Peyer's patch (tissue), 4 donors: ENCODE results near the gene NPFFR1. TPM values are rescaled to one million over a fixed set of nuclear protein-coding genes. Genes with fewer than 3 reads are reported as not detected.

Experiments used
- DNase-seq, 3 donors: peaks; one replicate each; pipeline ENCODE4 v3.0.0-alpha.2; 2017 to 2019
- H3K27ac ChIP-seq, 4 donors: fragments of 200-600 bp; sonication (generic); one replicate each; pipeline ENCODE4 v1.5.1; 2016 to 2019
- H3K27me3 ChIP-seq, 2 donors: fragments of 200-600 bp; sonication (generic); one replicate each; pipeline ENCODE4 v1.5.1; 2019
- H3K36me3 ChIP-seq, 3 donors: fragments of 200-600 bp; sonication (generic); one replicate each; pipeline ENCODE4 v1.5.1; 2016 to 2019
- H3K4me1 ChIP-seq, 4 donors: fragments of 200-600 bp; sonication (generic); one replicate each; pipeline ENCODE4 v1.5.1; 2016 to 2019
- H3K4me3 ChIP-seq, 4 donors: fragments of 200-600 bp; sonication (generic); 1 replicate in 3 of 4; 2 replicates in 1 of 4; pipeline ENCODE4 v1.5.1; 2016 to 2019; ENCODE audit warnings: mild to moderate bottlenecking in 1 of 4
- H3K9me3 ChIP-seq, 4 donors: fragments of 200-600 bp; sonication (generic); one replicate each; pipeline ENCODE4 v1.5.1; 2016 to 2019; ENCODE audit warnings: mild to moderate bottlenecking in 1 of 4
- CTCF ChIP-seq, 6 experiments: fragments of 450-650 bp in 4 of 6; fragments of 200-600 bp in 2 of 6; sonication (generic) in 1 of 6; IDR thresholded peaks; one replicate each; pipeline ENCODE4 v1.5.1; 2017 to 2019; ENCODE audit warnings: antibody characterized with exemption in 6 of 6, mild to moderate bottlenecking in 3 of 6, moderate library complexity in 1 of 6
- POLR2A ChIP-seq, 2 donors: fragments of 450-650 bp; IDR thresholded peaks; one replicate each; pipeline ENCODE4 v1.5.1; 2017; ENCODE audit warnings: antibody characterized with exemption in 2 of 2, mild to moderate bottlenecking in 2 of 2, moderate library complexity in 2 of 2
- total RNA-seq, 4 donors: library from RNA; depleted of rRNA; stranded (reverse); fragments of >200 nt; gene quantifications; one replicate each; pipeline ENCODE4 v1.1.0, GENCODE V29; 2016

Gene NPFFR1
- total RNA-seq, 4 donors from 2014 or later: not detected

DNA sequence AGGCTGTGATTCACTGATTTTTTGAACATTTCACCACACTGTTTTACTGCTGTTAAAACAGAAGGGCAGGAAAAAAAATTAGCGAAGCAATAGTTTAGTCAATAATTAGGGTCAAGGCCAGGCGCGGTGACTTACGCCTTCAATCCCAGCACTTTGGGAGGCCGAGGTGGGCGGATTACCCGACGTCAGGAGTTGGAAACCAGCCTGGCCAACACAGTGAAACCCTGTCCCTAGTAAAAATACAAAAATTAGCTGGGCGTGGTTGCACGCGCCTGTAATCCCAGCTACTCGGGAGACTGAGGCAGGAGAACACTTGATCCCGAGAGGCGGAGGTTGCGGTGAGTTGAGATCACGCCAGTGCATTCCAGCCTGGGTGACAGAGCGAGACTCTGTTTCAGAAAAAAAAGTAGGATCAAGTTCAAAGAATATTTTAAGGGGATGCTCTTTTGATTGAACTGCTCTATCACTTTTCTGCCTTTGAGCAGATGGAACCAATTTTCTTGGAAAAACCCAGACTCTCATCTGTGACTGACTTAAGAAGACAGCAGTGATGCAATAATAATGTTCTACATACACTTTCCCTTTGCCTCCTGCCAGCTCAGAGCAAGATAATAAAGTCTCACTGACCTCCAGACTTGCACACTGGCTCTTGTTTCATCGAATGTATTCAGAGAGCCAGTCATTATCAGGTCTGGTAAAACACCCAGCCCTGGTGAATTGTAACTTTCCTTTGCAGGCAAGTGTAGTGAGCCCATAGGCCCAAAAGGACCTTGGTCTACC is 48.9 kb downstream of the NPFFR1 start:
- Histone ChIP-seq H3K9me3 (no peaks in the 10 kb centered on the region), H3K27ac (peak overlapping the region in 2 of 4 donors; percentile 90 to 95), H3K4me3 (no peak overlapping the region), H3K27me3 (no peaks in the 10 kb centered on the region), H3K4me1 (peaks cover 0 to 16% (median 0%) of the 10 kb centered on the region in 4 donors), H3K36me3 (no peaks in the 10 kb centered on the region)
- TF ChIP-seq CTCF (IDR thresholded peaks at IDR 0.05) (no peak), POLR2A (IDR thresholded peaks at IDR 0.05) (no peak)
- DNase-seq: no peak

DNA sequence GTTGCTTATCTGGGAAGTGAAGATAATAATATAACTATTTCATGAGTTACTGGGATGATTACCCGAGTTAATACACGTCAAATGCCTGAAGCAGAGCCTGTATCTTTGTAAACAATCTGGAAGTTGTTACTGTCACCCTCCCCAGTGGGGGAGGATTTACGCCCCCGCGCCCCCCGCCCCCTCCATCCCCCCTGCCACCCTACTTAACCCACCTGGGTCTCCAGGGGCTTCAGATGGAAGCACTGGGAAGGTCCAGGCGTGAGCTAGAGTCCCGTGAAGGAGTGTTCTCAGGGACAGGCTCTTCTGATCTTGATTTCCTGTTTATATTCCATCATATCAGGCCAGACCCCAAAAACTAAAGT is 49.9 kb downstream of the NPFFR1 start:
- peak overlapping the region; percentile 71 to 89 (median 82) for H3K4me3 ChIP-seq
- peaks cover 0 to 24% (median 0%) of the 10 kb centered on the region in 4 donors for H3K4me1 ChIP-seq
- no peak for TF ChIP-seq CTCF (IDR thresholded peaks at IDR 0.05)
- no peaks in the 10 kb centered on the region for H3K9me3 ChIP-seq
- H3K27me3 ChIP-seq: no peaks in the 10 kb centered on the region
- no peaks in the 10 kb centered on the region for H3K36me3 ChIP-seq
- peak overlapping the region; percentile 80 to 95 (median 88) for H3K27ac ChIP-seq
- DNase-seq: peak in 1 of 3 donors; percentile 51

DNA sequence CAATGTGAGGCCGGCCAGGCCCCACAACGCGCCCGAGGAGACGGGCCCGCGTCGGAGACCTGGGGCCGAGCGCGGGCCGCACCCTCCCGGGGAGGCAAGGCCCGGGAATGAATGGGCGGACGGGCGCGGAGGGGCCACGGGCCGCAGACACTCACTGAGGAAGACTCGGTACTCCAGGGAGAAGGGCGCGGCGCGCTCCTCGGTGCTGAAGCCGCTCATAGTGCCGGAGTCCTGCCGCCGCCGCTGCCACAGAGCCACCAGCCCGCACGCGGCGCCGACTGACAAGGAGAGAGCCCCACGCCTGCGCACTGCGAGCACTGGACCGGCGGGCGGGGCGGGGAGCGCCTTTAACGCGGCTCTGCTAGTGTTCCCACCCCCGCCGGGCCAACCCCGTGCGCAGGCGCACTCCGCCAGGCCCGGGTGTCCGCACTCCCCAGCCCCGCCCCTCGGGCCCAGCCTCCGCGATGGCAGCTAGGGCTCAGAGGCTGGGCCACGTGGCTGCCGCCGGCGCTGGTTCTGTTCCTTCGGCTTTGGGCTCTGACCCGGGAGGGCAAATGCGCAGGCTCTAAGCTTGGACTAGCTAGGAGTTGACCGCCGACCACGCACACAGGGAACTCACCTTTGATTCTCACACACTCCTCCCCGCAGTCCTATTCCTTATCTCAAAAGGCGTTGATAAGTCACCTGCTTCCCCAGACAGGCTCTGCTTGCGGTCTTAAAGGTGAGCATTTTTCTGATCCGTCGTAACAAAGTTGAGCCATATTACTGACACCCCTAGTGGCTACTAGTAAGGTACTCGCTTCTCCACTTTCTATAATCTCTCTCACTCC is 50.5 kb downstream of the NPFFR1 start, which contains the start of gene PPA1:
Gene PPA1, minus strand, starts transcription at position 321 of the 830 bp plus-strand sequence. Its CDS starts 102 bp downstream, at position 219.
- TF ChIP-seq CTCF (IDR thresholded peaks at IDR 0.05) (peak in 5 of 6 experiments; percentile 7 to 62 (median 55)), POLR2A (IDR thresholded peaks at IDR 0.05) (peak; percentile 93 to 98)
- DNase-seq: peak; percentile 98 to 99 (median 99)
- H3K27me3 ChIP-seq: no peaks in the 10 kb centered on the region
- peak within 1 kb of the TSS; percentile 71 to 89 (median 82) for H3K4me3 ChIP-seq
- peak within 1 kb of the TSS; percentile 80 to 95 (median 88) for H3K27ac ChIP-seq
- no peaks in the 10 kb centered on the region for H3K9me3 ChIP-seq
- peaks cover 0 to 30% (median 0%) of the 10 kb centered on the region in 4 donors for H3K4me1 ChIP-seq
- H3K36me3 ChIP-seq: no peaks in the 10 kb centered on the region

DNA sequence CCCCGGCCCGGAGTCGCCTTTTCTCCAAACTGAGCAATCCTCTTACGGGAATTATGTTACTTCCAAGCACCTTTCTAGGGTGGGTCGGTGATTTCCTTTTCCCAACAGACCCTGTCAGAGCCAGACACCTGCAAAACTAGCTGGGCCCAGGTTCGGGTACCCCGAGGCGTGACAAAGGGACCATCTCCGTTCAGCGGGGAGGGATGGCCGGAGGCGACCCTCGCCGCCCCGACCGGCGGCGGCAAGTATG is 51.0 kb downstream of the NPFFR1 start:
- DNase-seq: no peak
- Histone ChIP-seq H3K36me3 (no peaks in the 10 kb centered on the region), H3K27me3 (no peaks in the 10 kb centered on the region), H3K27ac (peak overlapping the region; percentile 80 to 95 (median 88)), H3K4me3 (peak overlapping the region; percentile 71 to 89 (median 82)), H3K4me1 (peaks cover 0 to 33% (median 0%) of the 10 kb centered on the region in 4 donors), H3K9me3 (no peaks in the 10 kb centered on the region)
- no peak for TF ChIP-seq CTCF (IDR thresholded peaks at IDR 0.05)
- no peak for TF ChIP-seq POLR2A (IDR thresholded peaks at IDR 0.05)

GRCh38 chr10:70232155-70232858 is 51.5 kb downstream of the NPFFR1 start:
- Histone ChIP-seq H3K36me3 (no peaks in the 10 kb centered on the region), H3K4me3 (peak overlapping the region; percentile 71 to 89 (median 82)), H3K27ac (peak overlapping the region; percentile 80 to 95 (median 88)), H3K4me1 (peaks cover 0 to 34% (median 0%) of the 10 kb centered on the region in 4 donors), H3K27me3 (no peaks in the 10 kb centered on the region), H3K9me3 (no peaks in the 10 kb centered on the region)
- peak; percentile 37 to 75 (median 74) for DNase-seq
- TF ChIP-seq CTCF (IDR thresholded peaks at IDR 0.05) (no peak), POLR2A (IDR thresholded peaks at IDR 0.05) (peak; percentile 77 to 89)
